HUES48 (cell line): ENCODE measurements around the gene ARL15.
"Not testable (repeated sequence)": the region's sequence is repeated elsewhere in the genome, so short reads cannot be mapped to it uniquely, and the experiment has no call there.

Experiments
- H3K27ac ChIP-seq: one replicate; pipeline ENCODE4 v1.7.0; 2013; ENCODE audit warnings: low read depth, low read length, inconsistent platforms
- H3K27me3 ChIP-seq: 2 replicates; pipeline ENCODE4 v1.6.1; 2013; ENCODE audit warnings: mild to moderate bottlenecking, low read length; ENCODE audit not compliant: control insufficient read depth, insufficient read depth
- H3K36me3 ChIP-seq: 2 replicates; pipeline ENCODE4 v1.6.1; 2013; ENCODE audit warnings: low read length; ENCODE audit not compliant: control insufficient read depth, insufficient read depth
- H3K4me1 ChIP-seq: 2 replicates; pipeline ENCODE4 v1.6.1; 2013; ENCODE audit warnings: mild to moderate bottlenecking, low read length; ENCODE audit not compliant: control insufficient read depth, insufficient read depth
- H3K4me3 ChIP-seq: 2 replicates; pipeline ENCODE4 v1.5.1; 2013; ENCODE audit warnings: mild to moderate bottlenecking, low read depth, low read length
- H3K9ac ChIP-seq: 2 replicates; pipeline ENCODE4 v1.6.1; 2013; ENCODE audit warnings: mild to moderate bottlenecking, low read depth, low read length, moderate library complexity
- H3K9me3 ChIP-seq: 2 replicates; pipeline ENCODE4 v1.6.1; 2013; ENCODE audit warnings: low read length; ENCODE audit not compliant: control insufficient read depth, insufficient read depth

Gene ARL15

GRCh38 chr5:53985796-53986195 is 324.6 kb downstream of the ARL15 start:
- Histone ChIP-seq H3K9ac (no peak overlapping the region), H3K9me3 (no peaks in the 10 kb centered on the region), H3K36me3 (no peaks in the 10 kb centered on the region), H3K4me1 (peaks cover 24% of the 10 kb centered on the region), H3K4me3 (no peak overlapping the region), H3K27ac (no peak overlapping the region), H3K27me3 (no peaks in the 10 kb centered on the region)

- Histone ChIP-seq H3K4me3 (no peak overlapping the region), H3K36me3 (no peaks in the 10 kb centered on the region), H3K4me1 (peaks cover 20% of the 10 kb centered on the region), H3K27ac (no peak overlapping the region), H3K9ac (no peak overlapping the region), H3K9me3 (no peaks in the 10 kb centered on the region), H3K27me3 (no peaks in the 10 kb centered on the region)
Observed at GRCh38 chr5:53984971-53985370, 325.4 kb downstream of the ARL15 start.

- no peak overlapping the region for H3K9ac ChIP-seq
- no peak overlapping the region for H3K27ac ChIP-seq
- no peaks in the 10 kb centered on the region for H3K9me3 ChIP-seq
- H3K36me3 ChIP-seq = no peaks in the 10 kb centered on the region
- H3K4me1 ChIP-seq = peaks cover 20% of the 10 kb centered on the region
- H3K4me3 ChIP-seq = no peak overlapping the region
- no peaks in the 10 kb centered on the region for H3K27me3 ChIP-seq
Observed at GRCh38 chr5:53983568-53984460, 326.6 kb downstream of the ARL15 start.

- not testable (repeated sequence) for H3K4me3 ChIP-seq, H3K9me3 ChIP-seq, H3K27me3 ChIP-seq, H3K9ac ChIP-seq, H3K27ac ChIP-seq, H3K36me3 ChIP-seq
- peaks cover 20% of the 10 kb centered on the region for H3K4me1 ChIP-seq
Observed at GRCh38 chr5:53982319-53982718, 328.1 kb downstream of the ARL15 start.

- H3K27ac ChIP-seq = no peak overlapping the region
- H3K4me1 ChIP-seq = peaks cover 10% of the 10 kb centered on the region
- H3K9ac ChIP-seq = no peak overlapping the region
- no peak overlapping the region for H3K4me3 ChIP-seq
- H3K27me3 ChIP-seq = no peaks in the 10 kb centered on the region
- H3K36me3 ChIP-seq = no peaks in the 10 kb centered on the region
- H3K9me3 ChIP-seq = no peaks in the 10 kb centered on the region
Observed at GRCh38 chr5:53980061-53980460, 330.3 kb downstream of the ARL15 start.

GRCh38 chr5:53974021-53974420 is 336.4 kb downstream of the ARL15 start:
- H3K36me3 ChIP-seq = no peaks in the 10 kb centered on the region
- H3K9ac ChIP-seq = no peak overlapping the region
- no peaks in the 10 kb centered on the region for H3K9me3 ChIP-seq
- H3K27ac ChIP-seq = no peak overlapping the region
- no peaks in the 10 kb centered on the region for H3K27me3 ChIP-seq
- H3K4me3 ChIP-seq = no peak overlapping the region
- no peaks in the 10 kb centered on the region for H3K4me1 ChIP-seq

GRCh38 chr5:53972314-53972713 is 338.1 kb downstream of the ARL15 start:
- H3K27me3 ChIP-seq = no peaks in the 10 kb centered on the region
- H3K9ac ChIP-seq = no peak overlapping the region
- H3K27ac ChIP-seq = no peak overlapping the region
- H3K4me3 ChIP-seq = no peak overlapping the region
- H3K36me3 ChIP-seq = no peaks in the 10 kb centered on the region
- H3K4me1 ChIP-seq = no peaks in the 10 kb centered on the region
- H3K9me3 ChIP-seq = no peaks in the 10 kb centered on the region

GRCh38 chr5:53971551-53971950 is 338.8 kb downstream of the ARL15 start:
- H3K9me3 ChIP-seq = no peaks in the 10 kb centered on the region
- no peaks in the 10 kb centered on the region for H3K27me3 ChIP-seq
- no peaks in the 10 kb centered on the region for H3K36me3 ChIP-seq
- H3K4me1 ChIP-seq = no peaks in the 10 kb centered on the region
- no peak overlapping the region for H3K27ac ChIP-seq
- no peak overlapping the region for H3K9ac ChIP-seq
- no peak overlapping the region for H3K4me3 ChIP-seq

- Histone ChIP-seq H3K27ac (no peak overlapping the region), H3K9ac (no peak overlapping the region), H3K36me3 (no peaks in the 10 kb centered on the region), H3K9me3 (no peaks in the 10 kb centered on the region), H3K4me1 (no peaks in the 10 kb centered on the region), H3K27me3 (no peaks in the 10 kb centered on the region), H3K4me3 (no peak overlapping the region)
Observed at GRCh38 chr5:53971131-53971530, 339.2 kb downstream of the ARL15 start.

GRCh38 chr5:53970475-53970874 is 339.9 kb downstream of the ARL15 start:
- Histone ChIP-seq H3K4me3 (no peak overlapping the region), H3K4me1 (no peaks in the 10 kb centered on the region), H3K9me3 (no peaks in the 10 kb centered on the region), H3K27me3 (no peaks in the 10 kb centered on the region), H3K9ac (no peak overlapping the region), H3K27ac (no peak overlapping the region), H3K36me3 (no peaks in the 10 kb centered on the region)

- H3K27ac ChIP-seq = no peak overlapping the region
- no peak overlapping the region for H3K4me3 ChIP-seq
- no peaks in the 10 kb centered on the region for H3K36me3 ChIP-seq
- no peaks in the 10 kb centered on the region for H3K4me1 ChIP-seq
- no peaks in the 10 kb centered on the region for H3K27me3 ChIP-seq
- no peaks in the 10 kb centered on the region for H3K9me3 ChIP-seq
- no peak overlapping the region for H3K9ac ChIP-seq
Observed at GRCh38 chr5:53969176-53969730, 341.1 kb downstream of the ARL15 start.
